HG02678 (cell line): ENCODE measurements around the gene CNNM3.
"Not testable (repeated sequence)": the region's sequence is repeated elsewhere in the genome, so short reads cannot be mapped to it uniquely, and the experiment has no call there.

ENCODE experiments used
- ATAC-seq: cut with Tn5 transposase; IDR thresholded peaks from one replicate; pipeline ENCODE4 v1.9.1; 2021; ENCODE audit warnings: mild to moderate bottlenecking, moderate library complexity; ENCODE audit not compliant: unreplicated experiment

Gene CNNM3

DNA sequence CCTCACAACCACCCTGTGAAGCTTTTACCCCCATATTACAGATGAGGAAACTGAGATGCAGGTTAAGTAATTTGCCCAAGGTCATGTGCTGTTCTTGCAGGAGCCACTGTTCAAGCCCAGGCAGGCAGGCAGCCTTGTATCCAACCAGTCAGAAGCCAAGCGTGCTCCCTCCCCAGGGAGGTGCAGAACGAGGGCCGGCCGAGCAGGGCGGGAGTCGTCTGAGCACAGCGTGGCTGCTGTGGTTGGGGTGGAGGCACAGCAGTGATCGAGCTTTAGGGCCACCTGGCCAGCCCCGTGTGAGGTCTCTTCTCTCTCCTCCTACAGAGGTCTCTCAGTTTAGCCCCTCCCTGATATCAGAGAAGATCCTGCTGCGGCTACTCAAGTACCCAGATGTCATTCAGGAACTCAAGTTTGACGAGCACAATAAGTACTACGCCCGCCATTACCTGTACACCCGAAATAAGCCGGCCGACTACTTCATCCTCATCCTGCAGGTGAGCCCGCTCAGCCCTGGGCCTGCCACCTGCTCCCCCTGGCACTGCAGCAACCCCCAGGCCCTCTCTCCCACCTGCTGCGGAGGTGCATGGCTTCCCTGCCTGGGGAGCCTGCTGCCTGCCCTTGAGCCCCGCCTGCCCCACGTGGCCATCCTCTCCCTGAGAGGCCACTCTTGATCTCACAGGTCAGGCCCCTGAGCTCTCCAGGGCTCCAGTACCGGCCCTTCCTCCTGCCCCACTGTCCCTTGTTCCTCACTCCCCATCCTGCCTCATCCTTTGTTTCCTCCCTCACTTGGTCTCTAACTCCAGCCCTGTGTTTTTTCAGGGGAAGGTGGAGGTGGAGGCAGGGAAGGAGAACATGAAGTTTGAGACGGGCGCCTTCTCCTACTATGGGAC lies 17.1 kb upstream of the CNNM3 start:
- ATAC-seq, result no peak

DNA sequence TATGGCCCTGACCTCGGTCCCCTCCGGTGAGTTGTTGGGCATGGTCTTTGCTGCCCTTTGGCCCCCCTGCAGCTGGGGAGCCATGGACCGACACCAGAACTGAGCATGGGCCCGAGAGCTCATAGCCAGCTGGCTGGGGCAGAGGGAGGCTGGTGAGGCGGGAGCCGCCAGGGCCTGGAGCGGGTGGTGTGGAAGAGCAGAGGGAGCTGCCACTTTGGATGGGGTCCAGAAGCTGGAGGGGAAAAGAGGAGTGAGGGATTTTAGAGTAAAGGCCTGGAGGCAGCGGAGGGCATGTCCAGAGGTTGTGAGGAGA lies 16.5 kb upstream of the CNNM3 start:
- no peak for ATAC-seq

GRCh38 chr2:96800061-96801004 lies 15.7 kb upstream of the CNNM3 start:
- ATAC-seq, result no peak

DNA sequence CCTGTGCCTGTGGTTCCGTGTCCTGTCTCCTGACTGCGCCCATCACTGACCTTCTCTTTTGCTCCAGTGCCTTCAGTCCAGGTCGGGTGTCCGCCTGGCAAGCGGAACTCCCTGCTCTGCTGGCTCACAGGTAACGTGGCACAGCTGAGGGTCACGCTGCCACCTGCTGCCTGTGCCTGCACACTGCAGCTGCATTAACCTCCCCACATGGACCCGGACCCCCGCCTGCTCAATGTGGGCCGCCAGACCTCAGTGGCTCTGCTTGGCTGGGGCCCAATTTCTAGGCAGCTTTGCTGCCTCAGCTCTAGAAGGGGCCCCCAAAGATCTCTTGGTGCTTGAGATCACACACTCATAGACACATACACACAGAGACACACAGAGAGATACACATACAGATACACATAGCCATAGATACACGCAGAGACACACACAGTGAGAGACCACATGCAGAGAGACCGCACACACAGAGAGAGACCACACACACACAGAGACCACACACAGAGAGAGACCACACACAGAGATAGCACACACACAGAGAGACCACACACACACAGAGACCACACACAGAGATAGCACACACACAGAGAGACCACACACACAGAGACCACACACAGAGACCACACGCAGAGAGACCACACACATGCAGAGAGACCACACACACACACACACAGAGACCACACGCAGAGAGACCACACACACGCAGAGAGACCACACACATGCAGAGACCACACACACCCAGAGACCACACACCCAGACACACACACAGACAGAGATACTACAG lies 14.9 kb upstream of the CNNM3 start:
- peak; percentile 87 for ATAC-seq

- no peak for ATAC-seq
Observed at GRCh38 chr2:96801786-96802595, 14.1 kb upstream of the CNNM3 start.

GRCh38 chr2:96802721-96803120 lies 13.3 kb upstream of the CNNM3 start:
- no peak for ATAC-seq

DNA sequence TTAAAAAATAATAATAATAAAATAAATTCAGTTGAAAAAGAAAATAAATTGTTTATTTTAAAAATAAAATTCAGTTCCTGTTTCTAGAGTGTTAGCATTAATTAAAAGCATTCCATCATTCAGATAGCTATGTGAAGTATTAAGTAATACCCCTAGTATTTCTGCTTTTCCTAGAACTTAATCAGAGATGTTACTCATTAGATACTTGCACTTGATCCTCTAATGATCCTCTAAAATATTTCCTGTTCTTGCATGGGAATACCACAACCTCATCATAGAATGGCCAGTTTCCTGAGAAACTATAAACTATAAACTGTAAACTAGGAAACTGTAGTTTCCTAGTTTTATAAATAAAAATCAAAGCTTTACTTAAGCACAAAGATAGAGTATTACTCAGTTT lies 11.1 kb upstream of the CNNM3 start:
- ATAC-seq, result no peak

DNA sequence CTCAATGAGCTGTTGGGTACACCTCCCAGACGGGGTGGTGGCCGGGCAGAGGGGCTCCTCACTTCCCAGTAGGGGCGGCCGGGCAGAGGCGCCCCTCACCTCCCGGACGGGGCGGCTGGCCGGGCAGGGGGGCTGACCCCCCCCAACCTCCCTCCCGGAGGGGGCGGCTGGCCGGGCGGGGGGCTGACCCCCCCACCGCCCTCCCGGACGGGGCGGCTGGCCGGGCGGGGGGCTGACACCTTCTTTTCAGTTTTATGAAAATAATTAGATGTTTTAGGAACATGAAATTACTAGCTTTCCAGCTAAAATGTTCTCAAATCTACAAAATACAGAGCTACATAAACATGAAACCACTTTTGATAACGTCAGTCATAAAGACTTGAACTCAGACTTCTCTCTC lies 10.1 kb upstream of the CNNM3 start:
- not testable (repeated sequence) for ATAC-seq

DNA sequence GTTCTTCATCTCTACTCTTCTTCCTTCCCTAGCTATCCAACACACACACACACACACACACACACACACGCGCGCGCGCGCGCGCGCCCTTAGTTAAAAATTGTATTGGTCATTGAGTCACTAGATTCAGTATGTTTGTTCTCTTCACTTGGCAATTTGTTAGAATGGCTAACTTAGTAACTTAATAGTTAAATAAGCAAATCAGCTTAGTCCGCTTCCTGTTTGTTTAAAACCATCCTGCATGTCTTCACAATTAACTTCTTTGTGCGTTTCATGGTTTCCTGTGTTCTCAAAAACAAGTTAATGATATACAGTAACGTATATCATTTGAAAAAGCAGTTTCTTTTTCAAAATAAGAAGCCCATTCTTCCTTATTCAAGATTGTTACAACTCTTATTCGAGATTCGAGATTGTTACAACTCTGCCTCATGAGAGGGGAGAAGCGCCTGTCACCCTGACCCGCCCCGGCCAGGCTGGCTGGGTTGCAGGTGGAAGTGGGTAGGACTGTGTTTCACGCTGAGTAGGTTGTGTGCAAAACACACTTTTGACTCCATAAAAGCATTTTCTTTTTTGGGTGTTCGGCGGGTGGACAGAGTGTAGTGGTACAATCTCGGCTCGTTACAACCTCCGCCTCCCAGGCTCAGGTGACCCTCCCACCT lies 9.5 kb upstream of the CNNM3 start:
- ATAC-seq, result peak; percentile 55

- no peak for ATAC-seq
Observed at GRCh38 chr2:96807127-96807471, 9.0 kb upstream of the CNNM3 start.

DNA sequence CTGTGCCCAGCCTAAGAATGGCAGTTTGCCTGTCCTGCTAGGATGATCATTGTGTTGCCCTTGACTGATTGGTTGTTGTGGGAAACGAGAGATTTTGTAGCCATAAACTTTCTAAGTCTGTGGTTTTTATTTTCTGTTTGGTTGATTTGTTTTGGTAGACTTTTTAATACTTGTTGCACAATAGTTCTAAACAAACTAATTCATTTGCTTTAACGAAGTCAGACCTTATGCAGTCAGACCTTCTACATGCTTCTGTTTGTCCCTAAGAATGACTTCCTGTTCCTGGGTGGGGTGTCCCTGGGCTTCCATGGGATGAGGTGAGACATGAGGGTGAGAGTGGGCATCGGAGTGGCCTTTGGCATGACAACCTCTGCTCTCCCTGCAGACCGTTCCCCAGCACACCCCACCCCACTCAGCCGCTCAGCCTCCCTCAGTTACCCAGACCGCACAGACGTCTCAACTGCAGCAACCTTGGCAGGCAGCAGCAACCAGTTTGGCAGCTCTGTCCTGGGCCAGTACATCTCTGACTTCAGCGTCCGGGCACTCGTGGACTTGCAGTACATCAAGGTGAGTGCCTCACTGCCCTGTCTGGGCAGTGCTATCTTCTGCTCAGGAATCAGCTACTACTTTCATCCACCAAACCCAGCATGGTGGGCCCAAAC lies 7.8 kb upstream of the CNNM3 start:
- no peak for ATAC-seq

- ATAC-seq, result no peak
Observed at GRCh38 chr2:96809216-96809882, 6.7 kb upstream of the CNNM3 start.

DNA sequence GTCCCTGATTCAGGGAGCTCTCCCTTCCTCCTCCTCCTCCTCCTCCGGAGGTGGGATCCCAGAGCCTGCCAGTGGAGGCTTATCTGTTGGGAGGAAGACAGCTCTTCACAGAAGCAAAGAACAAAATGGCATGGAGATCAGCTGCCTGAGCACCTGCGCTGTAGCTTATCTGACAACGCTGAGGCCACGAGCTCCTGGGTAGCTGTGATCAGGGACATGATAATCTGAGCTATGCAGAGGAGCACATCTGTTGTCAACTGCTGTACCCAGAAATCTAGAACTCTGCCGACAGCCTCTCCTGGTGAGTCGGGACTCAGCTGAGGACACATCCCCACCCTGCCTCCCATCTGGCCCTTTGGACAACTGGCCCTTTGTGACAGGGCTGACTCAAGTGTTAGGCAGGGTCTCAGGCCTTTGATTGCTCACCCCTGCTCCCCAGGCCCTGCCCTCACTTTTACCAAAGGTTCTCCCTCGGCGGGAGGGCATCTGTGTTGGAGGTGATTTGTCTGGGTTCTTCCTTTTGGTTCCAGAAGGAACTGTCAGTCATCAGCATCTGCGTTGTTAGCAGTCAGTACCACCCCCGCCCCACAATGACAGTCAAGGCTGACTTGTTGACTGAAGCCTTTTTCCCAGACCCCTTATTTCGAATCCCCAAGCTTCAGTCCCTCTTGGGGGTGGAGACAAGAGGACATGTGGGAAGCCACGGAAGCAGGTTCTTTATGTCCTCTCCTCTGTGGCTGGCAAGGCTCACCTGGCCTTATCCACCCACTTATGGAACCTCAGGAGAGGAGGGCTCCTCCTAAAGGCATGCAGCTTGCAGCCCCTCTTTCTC lies 5.9 kb upstream of the CNNM3 start:
- ATAC-seq, result no peak

GRCh38 chr2:96810783-96811192 lies 5.3 kb upstream of the CNNM3 start:
- no peak for ATAC-seq

DNA sequence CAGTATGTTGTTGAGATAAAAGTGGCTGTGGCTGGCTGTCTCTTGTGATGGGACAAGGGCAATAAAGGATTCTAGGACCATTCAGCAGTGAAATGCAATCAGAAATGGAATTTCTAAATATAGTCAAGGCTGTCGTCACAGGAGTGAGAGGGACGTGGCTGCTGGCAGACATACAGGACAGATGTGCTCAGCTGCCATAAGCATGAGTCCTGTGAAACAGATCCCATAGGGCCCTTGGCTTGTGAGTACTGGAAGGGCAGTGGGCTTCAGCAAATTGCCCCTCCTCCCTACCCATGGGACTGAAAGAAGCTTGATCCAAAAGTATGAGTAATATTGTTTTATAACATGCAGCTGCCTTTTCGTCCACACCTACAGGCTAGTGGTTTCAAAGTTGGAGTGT lies 4.2 kb upstream of the CNNM3 start:
- ATAC-seq, result no peak

DNA sequence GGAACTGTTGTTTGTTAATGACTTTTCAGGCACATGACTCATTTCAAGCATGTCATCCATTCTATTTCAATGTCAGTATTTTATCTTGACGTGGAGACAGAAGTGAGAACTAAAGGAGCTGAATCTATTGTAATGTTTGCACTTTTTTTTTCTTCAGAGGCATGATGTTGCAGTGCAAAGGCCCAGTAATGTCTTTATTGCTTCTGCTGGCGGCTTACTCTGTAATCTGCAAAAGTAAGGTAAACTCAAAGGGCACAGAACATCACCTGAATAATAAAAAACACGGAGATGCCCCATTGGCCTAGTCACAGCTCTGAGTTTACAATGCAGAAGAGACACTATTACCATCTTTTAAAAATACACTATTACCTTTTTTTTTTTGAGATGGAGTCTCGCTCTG lies 2.4 kb upstream of the CNNM3 start:
- no peak for ATAC-seq

GRCh38 chr2:96815326-96816126 lies 542 bp upstream of the CNNM3 start:
- no peak for ATAC-seq
